Lower lobe of right lung (tissue), 2 donors: ENCODE measurements around the gene PPP1R27. TPM values are rescaled to one million over a fixed set of nuclear protein-coding genes. Genes with fewer than 3 reads are reported as not detected.

Experiments used
- ATAC-seq, 2 donors: fragments of 200-7000 bp; cut with Tn5 transposase; one replicate each; pipeline ENCODE4 v1.9.1; 2020 to 2022; ENCODE audit warnings: mild to moderate bottlenecking in 2 of 2, moderate library complexity in 2 of 2
- DNase-seq: peaks from one replicate; pipeline ENCODE4 v3.0.0-alpha.2; 2020
- H3K27ac ChIP-seq: fragments of 200-600 bp; one replicate; pipeline ENCODE4 v1.8.0; 2022
- H3K27me3 ChIP-seq: fragments of 200-600 bp; one replicate; pipeline ENCODE4 v1.8.0; 2022; ENCODE audit warnings: low read depth
- H3K36me3 ChIP-seq: fragments of 200-600 bp; one replicate; pipeline ENCODE4 v1.8.0; 2022; ENCODE audit warnings: mild to moderate bottlenecking
- H3K4me1 ChIP-seq: fragments of 200-600 bp; one replicate; pipeline ENCODE4 v1.8.0; 2022
- H3K4me3 ChIP-seq: fragments of 200-600 bp; one replicate; pipeline ENCODE4 v1.8.0; 2022; ENCODE audit warnings: mild to moderate bottlenecking
- H3K9me3 ChIP-seq: fragments of 200-600 bp; one replicate; pipeline ENCODE4 v1.8.0; 2022
- intact Hi-C: fragments of 100-400 bp; cut with DNase I; formaldehyde crosslinking; loops from one replicate; pipeline ENCODE4 v1.11.0; 2022
- total RNA-seq: library from RNA; stranded (reverse); fragmentation: NEBNext Ultra II Directional; extraction: Animal tissue kit (Norgen Biotek cat#: 25700); gene quantifications from one replicate; pipeline ENCODE4 v1.2.1, GENCODE V29; 2021
- TF ChIP-seq, protein P1 (sequence below): fragments of 200-600 bp; IDR thresholded peaks from one replicate; pipeline ENCODE4 v1.8.0; 2022; ENCODE audit warnings: antibody characterized with exemption, mild to moderate bottlenecking
- donor health status: DM: no; HTN: yes; CAD: no; lungs with severe emphysema.

PPP1R27 gene
- total RNA-seq, 1 donor from 2014 or later, result not detected

DNA sequence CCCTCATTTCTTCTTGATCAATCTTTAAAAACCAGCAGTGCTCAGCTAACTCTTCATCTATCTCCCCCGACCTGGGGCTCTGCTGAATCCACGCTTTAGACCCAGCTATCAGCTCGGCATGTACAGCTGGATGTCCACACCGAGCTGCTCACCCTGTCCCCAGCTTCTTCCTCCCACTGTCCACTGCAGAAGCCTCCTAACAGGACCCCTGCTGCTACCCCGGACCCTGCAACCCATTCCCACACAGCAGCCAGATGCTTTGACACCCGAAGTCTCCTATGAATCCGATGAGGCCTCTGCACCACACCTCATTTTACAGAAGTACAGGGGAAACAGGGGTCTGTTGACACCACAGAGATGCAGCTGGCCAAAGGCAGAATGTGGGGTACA is 17.1 kb downstream of the PPP1R27 start:
- Histone ChIP-seq H3K9me3 (no peaks in the 10 kb centered on the region), H3K4me3 (no peak overlapping the region), H3K36me3 (peaks cover 4% of the 10 kb centered on the region), H3K27me3 (peaks cover 11% of the 10 kb centered on the region), H3K27ac (no peak overlapping the region), H3K4me1 (peaks cover 17% of the 10 kb centered on the region)
- ATAC-seq (no peak), DNase-seq (no peak)
- TF ChIP-seq, protein P1, sequence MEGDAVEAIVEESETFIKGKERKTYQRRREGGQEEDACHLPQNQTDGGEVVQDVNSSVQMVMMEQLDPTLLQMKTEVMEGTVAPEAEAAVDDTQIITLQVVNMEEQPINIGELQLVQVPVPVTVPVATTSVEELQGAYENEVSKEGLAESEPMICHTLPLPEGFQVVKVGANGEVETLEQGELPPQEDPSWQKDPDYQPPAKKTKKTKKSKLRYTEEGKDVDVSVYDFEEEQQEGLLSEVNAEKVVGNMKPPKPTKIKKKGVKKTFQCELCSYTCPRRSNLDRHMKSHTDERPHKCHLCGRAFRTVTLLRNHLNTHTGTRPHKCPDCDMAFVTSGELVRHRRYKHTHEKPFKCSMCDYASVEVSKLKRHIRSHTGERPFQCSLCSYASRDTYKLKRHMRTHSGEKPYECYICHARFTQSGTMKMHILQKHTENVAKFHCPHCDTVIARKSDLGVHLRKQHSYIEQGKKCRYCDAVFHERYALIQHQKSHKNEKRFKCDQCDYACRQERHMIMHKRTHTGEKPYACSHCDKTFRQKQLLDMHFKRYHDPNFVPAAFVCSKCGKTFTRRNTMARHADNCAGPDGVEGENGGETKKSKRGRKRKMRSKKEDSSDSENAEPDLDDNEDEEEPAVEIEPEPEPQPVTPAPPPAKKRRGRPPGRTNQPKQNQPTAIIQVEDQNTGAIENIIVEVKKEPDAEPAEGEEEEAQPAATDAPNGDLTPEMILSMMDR, result no peak
- intact Hi-C loops, result no loop called here

DNA sequence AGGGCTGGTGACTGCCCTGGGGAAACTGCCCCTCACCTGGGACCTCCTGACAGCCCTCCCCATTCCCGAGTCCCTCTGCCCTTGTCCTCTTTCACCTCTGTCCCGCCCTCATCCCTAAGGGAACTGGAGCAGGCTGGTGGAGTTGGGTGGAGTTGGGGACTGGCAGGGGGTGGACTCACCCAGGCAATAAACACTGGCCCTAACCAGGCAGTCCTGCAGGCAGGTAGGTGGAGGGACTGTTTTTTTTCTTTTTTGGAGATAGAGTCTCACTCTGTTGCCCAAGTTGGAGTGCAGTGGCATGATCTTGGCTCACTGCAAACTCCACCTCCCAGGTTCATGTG is 19.2 kb downstream of the PPP1R27 start:
- Histone ChIP-seq H3K36me3 (no peaks in the 10 kb centered on the region), H3K4me1 (no peaks in the 10 kb centered on the region), H3K27ac (no peak overlapping the region), H3K27me3 (peaks cover 32% of the 10 kb centered on the region), H3K4me3 (no peak overlapping the region), H3K9me3 (no peaks in the 10 kb centered on the region)
- ATAC-seq (no peak), DNase-seq (no peak)
- TF ChIP-seq, protein P1, result no peak
- intact Hi-C loops, result no loop called here

DNA sequence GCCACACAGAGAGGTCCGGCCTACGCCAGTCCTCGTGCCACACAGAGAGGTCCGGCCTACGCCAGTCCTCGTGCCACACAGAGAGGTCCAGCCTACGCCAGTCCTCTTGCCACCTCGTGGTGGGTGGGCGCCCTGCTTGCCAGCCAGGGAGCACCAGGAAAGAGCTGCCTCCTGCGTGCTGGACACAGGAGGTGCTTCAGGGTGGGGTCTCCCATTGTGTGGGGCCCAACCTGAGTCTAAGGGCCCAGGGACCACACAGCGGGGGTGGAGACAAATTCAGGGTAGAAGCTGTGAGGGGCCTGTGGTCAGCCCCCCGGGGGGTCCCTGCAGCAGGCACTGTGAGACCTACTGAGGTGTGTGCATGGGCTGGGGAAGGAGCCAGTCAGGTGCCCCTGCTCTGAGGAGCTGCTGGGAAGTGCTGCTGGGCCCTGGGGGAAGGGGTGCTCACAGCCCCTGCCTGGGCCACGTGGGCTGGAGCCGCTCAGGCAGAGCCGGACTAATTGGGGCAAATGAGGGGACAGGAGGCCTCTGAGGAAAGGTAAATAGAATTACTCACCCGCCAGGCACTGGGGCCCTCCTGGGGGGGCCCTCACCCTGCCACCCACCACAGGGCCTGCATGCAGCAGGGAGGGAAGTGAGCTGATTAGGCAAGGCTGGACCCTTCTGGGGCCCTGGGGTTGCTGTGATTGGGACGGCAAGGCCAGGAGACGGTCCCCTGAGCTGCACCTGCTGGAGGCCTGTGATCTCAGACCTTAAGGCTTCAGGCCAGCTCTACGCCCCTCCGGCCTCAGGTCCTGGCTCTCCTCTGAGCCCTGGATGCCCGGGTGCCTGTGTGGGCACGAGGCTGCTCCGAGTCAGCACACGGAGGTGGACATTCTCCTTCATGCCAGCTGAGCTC is 19.9 kb downstream of the PPP1R27 start:
- no peaks in the 10 kb centered on the region for H3K4me1 ChIP-seq
- H3K4me3 ChIP-seq, result no peak overlapping the region
- TF ChIP-seq, protein P1, result no peak
- DNase-seq (no peak), ATAC-seq (peak; percentile 15 to 64)
- H3K27ac ChIP-seq, result no peak overlapping the region
- no peaks in the 10 kb centered on the region for H3K9me3 ChIP-seq
- no peaks in the 10 kb centered on the region for H3K36me3 ChIP-seq
- intact Hi-C loops, result no loop called here
- H3K27me3 ChIP-seq, result peaks cover 39% of the 10 kb centered on the region

DNA sequence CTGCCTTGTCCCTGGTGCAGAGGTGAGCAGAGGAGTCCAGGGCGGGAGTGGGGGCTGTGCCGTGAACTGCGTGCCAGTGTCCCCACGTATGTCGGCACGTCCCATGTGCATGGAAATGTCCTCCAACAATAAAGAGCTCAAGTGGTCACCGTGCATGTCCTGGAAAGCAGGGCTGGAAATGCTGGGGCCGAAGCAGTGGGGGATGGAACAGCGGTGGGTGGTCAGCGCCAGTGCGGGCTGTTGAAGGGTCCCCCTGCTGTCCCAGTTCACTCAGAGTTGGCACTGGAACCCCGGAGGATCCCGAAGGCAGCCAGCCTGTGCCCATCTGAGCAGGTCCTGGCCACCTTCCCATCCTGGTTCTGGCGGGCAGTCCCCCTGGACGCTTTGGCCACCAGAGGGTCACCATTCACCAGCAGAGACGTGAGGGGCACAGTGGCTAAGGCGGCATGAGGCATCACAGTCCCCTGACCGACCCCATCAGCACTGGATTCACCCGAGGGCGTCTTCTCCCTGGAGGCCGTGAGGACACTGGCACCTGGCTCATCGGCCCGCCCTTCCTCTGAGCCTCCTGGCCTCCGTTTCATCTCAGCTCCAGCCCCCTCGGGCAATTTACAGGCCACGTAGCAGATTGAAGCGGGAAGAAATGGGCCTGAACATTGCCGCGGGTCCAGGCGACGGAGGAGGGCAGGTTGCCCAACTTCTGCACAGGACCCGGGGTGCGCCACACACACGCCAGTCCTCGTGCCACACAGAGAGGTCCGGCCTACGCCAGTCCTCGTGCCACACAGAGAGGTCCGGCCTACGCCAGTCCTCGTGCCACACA is 20.8 kb downstream of the PPP1R27 start:
- TF ChIP-seq, protein P1, result no peak
- Histone ChIP-seq H3K27me3 (peaks cover 42% of the 10 kb centered on the region), H3K4me1 (no peaks in the 10 kb centered on the region), H3K4me3 (no peak overlapping the region), H3K27ac (no peak overlapping the region), H3K36me3 (no peaks in the 10 kb centered on the region), H3K9me3 (no peaks in the 10 kb centered on the region)
- DNase-seq (no peak), ATAC-seq (no peak)
- intact Hi-C loops, result no loop called here

DNA sequence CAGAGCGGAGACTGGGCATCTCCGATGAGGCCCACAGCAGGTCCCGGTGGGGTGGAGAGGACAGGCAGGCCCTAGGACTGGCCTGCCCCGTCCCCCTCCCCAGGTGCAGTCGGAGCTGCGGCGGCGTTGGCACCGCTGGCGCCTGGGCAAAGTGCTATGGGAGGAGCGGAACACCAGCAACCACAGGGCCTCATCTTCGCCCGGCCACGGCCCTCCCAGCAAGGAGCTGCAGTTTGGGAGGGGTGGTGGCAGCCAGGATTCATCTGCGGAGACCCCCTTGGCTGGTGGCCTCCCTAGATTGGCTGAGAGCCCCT is 21.5 kb downstream of the PPP1R27 start:
- Histone ChIP-seq H3K4me1 (no peaks in the 10 kb centered on the region), H3K27me3 (peaks cover 45% of the 10 kb centered on the region), H3K36me3 (no peaks in the 10 kb centered on the region), H3K9me3 (no peaks in the 10 kb centered on the region), H3K27ac (no peak overlapping the region), H3K4me3 (no peak overlapping the region)
- no peak for DNase-seq
- intact Hi-C loops, result no loop called here
- TF ChIP-seq, protein P1, result no peak
- ATAC-seq, result no peak
